SU-DHL-6 (cell line): ENCODE data around the gene TUBB2B.

Experiments
- H2AFZ ChIP-seq: fragments of 200-600 bp; sonication (generic); 2 replicates; pipeline ENCODE4 v1.6.1; 2014; ENCODE audit warnings: low read depth, mild to moderate bottlenecking, moderate library complexity, mixed read lengths, antibody characterized with exemption, low read length; ENCODE audit not compliant: severe bottlenecking
- H3F3A ChIP-seq: fragments of 200-600 bp; shearing (Covaris generic); 2 replicates; pipeline ENCODE4 v1.6.0; 2016; ENCODE audit warnings: antibody characterized with exemption, mild to moderate bottlenecking; ENCODE audit not compliant: insufficient read depth
- H3K27ac ChIP-seq: fragments of 200-600 bp; sonication (generic); 2 replicates; pipeline ENCODE4 v1.5.1; 2016; ENCODE audit warnings: low read depth, mild to moderate bottlenecking, low read length, moderate library complexity, mixed read lengths
- H3K27me3 ChIP-seq: fragments of 200-600 bp; sonication (generic), shearing (Covaris generic); 2 replicates; pipeline ENCODE4 v1.6.0; 2014; ENCODE audit warnings: mild to moderate bottlenecking, low read length
- H3K36me3 ChIP-seq: fragments of 200-600 bp; sonication (generic); 2 replicates; pipeline ENCODE4 v1.6.1; 2014; ENCODE audit warnings: mild to moderate bottlenecking, low read length, mixed read lengths
- H3K4me2 ChIP-seq: fragments of 300-600, 200-600 bp; shearing (Covaris generic), sonication (generic); 2 replicates; pipeline ENCODE4 v1.6.0; 2014; ENCODE audit warnings: low read length, low read depth, mild to moderate bottlenecking; ENCODE audit not compliant: poor library complexity, severe bottlenecking
- H3K4me3 ChIP-seq: fragments of 200-600 bp; sonication (generic); 2 replicates; pipeline ENCODE4 v1.5.1; 2014; ENCODE audit warnings: antibody characterized with exemption, low read length, mild to moderate bottlenecking, mixed read lengths; ENCODE audit not compliant: insufficient read depth, poor library complexity, severe bottlenecking
- H3K79me2 ChIP-seq: fragments of 200-600 bp; sonication (generic); 2 replicates; pipeline ENCODE4 v1.6.1; 2014; ENCODE audit warnings: mild to moderate bottlenecking, low read length, moderate library complexity; ENCODE audit not compliant: insufficient read depth
- H3K9ac ChIP-seq: fragments of 200-600 bp; sonication (generic); 2 replicates; pipeline ENCODE4 v1.7.0; 2014; ENCODE audit warnings: mild to moderate bottlenecking, low read length
- H3K9me2 ChIP-seq: fragments of 200-600 bp; sonication (generic); replicated peaks from 2 replicates; pipeline ENCODE4 v1.6.1; 2014; ENCODE audit warnings: low read length; ENCODE audit not compliant: insufficient read depth
- H3K9me3 ChIP-seq: fragments of 200-600 bp; sonication (generic); 2 replicates; pipeline ENCODE4 v1.6.1; 2014; ENCODE audit warnings: low read length, mixed read lengths; ENCODE audit not compliant: insufficient read depth
- H4K20me1 ChIP-seq: fragments of 200-600 bp; sonication (generic); 2 replicates; pipeline ENCODE4 v1.6.1; 2014; ENCODE audit warnings: low read depth, mild to moderate bottlenecking, antibody characterized with exemption, low read length, moderate library complexity, mixed read lengths
- EZH2phosphoT487 ChIP-seq: fragments of 200-600 bp; sonication (generic), shearing (Covaris generic); conservative IDR thresholded peaks from 2 replicates; pipeline ENCODE4 v1.6.1; 2018; ENCODE audit warnings: mild to moderate bottlenecking, antibody characterized with exemption, low read length, moderate library complexity, mixed read lengths
- TF ChIP-seq, protein P1 (sequence below): fragments of 200-600 bp; sonication (generic); IDR thresholded peaks from one replicate; pipeline ENCODE4 v1.5.1; 2017; ENCODE audit warnings: antibody characterized with exemption, mild to moderate bottlenecking, low read length, moderate library complexity; ENCODE audit not compliant: insufficient read depth, poor library complexity, severe bottlenecking

The TUBB2B gene

DNA sequence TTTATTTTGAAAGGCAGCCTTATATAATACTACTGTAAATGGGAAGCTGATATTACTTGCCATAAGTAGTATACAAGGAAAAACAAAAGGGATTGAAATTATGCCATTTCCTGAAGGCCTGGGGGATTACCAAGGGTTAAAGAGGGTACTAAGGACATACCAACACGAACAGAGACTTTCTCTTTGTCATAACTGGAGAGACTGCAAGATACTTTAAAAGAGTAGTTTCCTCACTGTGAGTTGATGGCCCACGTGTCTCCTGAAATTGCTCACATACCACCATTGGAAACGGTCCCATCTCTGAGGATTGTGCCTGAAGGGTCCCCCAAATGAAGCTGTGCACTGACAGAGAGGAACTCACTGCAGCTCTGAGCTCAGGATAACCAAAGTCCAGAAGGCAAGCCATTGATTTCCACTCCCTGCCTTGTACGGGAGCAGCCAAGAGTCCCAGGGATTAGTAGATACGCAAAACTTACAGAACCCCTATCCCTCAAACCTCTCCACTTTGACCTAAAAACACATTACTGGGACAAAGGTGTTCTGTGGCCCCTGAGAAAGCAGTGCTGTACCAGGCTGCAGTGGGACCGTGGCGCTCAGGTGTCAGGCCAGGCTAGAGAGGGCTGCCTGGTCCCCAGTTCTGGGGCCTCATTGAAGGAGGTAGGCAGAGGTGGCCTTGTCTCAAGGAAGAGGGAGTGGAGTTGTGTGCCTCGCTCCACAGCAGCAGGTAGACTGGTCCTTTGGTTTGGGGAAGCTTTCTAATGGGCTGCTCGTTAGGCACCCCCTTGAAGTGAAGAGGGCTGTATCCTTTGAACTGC lies 46.5 kb upstream of the TUBB2B start:
- H3K36me3 ChIP-seq: no peaks in the 10 kb centered on the region
- H3K27ac ChIP-seq: no peak overlapping the region
- no peak overlapping the region for H2AFZ ChIP-seq
- no peaks in the 10 kb centered on the region for H3K9me2 ChIP-seq
- H4K20me1 ChIP-seq: 0 out of 2 replicates have a peak, but pooled peaks cover 2% of the 10 kb centered on the region
- H3K9me3 ChIP-seq: no peaks in the 10 kb centered on the region
- H3K4me3 ChIP-seq: no peak overlapping the region
- H3K9ac ChIP-seq: no peak overlapping the region
- H3K27me3 ChIP-seq: no peaks in the 10 kb centered on the region
- TF ChIP-seq, protein P1, sequence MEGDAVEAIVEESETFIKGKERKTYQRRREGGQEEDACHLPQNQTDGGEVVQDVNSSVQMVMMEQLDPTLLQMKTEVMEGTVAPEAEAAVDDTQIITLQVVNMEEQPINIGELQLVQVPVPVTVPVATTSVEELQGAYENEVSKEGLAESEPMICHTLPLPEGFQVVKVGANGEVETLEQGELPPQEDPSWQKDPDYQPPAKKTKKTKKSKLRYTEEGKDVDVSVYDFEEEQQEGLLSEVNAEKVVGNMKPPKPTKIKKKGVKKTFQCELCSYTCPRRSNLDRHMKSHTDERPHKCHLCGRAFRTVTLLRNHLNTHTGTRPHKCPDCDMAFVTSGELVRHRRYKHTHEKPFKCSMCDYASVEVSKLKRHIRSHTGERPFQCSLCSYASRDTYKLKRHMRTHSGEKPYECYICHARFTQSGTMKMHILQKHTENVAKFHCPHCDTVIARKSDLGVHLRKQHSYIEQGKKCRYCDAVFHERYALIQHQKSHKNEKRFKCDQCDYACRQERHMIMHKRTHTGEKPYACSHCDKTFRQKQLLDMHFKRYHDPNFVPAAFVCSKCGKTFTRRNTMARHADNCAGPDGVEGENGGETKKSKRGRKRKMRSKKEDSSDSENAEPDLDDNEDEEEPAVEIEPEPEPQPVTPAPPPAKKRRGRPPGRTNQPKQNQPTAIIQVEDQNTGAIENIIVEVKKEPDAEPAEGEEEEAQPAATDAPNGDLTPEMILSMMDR: no peak
- no peak for TF ChIP-seq EZH2phosphoT487
- H3F3A ChIP-seq: 0 out of 2 replicates have a peak, but pooled peaks cover 6% of the 10 kb centered on the region
- no peak overlapping the region for H3K4me2 ChIP-seq
- peaks cover 4% of the 10 kb centered on the region for H3K79me2 ChIP-seq

DNA sequence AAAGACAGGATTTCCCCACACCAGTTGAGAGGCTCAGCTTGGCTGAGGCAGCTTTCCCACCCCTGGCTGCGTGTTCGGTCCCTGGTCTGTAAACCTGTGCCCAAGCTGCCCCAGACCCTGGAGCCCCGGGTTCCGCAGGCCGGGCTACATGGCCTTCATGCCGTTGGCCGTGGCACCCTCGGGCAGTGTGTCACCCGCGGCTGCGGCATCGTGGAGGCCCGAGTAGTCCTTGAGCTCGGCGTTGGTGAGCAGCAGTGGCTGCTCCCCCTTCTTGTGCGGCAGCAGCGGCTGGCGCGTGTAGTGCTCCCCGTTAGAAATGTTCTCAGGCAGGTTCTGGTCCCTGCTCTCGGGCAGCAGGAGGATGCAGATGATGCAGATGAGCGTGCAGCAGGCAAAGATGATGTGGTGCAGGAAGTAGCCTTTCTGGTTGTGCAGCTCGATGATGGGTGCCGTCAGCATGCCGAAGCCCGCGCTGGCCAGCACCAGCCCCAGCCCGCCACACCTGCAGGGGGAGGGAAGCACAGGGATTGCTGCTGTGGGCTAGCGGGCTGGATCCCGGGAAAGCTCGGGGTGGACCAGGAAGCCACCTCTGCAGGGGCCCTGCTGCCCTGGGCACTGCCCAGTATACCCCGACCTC lies 45.6 kb upstream of the TUBB2B start:
- H3F3A ChIP-seq: no peaks in the 10 kb centered on the region
- no peaks in the 10 kb centered on the region for H3K27me3 ChIP-seq
- H3K27ac ChIP-seq: no peak overlapping the region
- 0 out of 2 replicates have a peak, but pooled peaks cover 2% of the 10 kb centered on the region for H4K20me1 ChIP-seq
- no peaks in the 10 kb centered on the region for H3K36me3 ChIP-seq
- H3K9ac ChIP-seq: no peak overlapping the region
- no peak overlapping the region for H3K4me2 ChIP-seq
- no peaks in the 10 kb centered on the region for H3K9me2 ChIP-seq
- H3K9me3 ChIP-seq: no peaks in the 10 kb centered on the region
- no peak for TF ChIP-seq EZH2phosphoT487
- peaks cover 7% of the 10 kb centered on the region for H3K79me2 ChIP-seq
- H2AFZ ChIP-seq: no peak overlapping the region
- no peak overlapping the region for H3K4me3 ChIP-seq

DNA sequence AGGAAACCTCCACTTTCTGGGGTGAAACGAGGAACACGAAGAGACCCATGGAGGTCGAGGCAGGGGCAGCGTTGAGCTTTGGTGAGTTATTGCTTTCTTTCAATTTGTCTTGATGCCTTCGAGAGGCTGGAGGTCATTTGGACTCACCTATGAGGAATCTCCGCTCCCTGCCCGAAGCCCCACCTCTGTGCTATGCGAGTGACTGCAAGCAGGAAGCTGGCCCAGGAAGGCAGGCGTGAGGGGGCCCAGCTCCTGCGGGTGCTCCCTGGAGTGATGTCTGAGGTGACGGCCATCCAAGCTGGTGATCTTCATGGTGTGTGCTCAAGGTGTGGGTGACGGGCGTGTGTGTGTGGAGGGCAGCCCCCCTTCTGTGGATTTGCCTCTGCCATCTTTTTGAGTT lies 44.3 kb upstream of the TUBB2B start:
- Histone ChIP-seq H2AFZ (no peak overlapping the region), H3K36me3 (no peaks in the 10 kb centered on the region), H3K9me3 (no peaks in the 10 kb centered on the region), H3K27ac (no peak overlapping the region), H3K4me3 (no peak overlapping the region), H3K27me3 (no peaks in the 10 kb centered on the region), H3K9ac (no peak overlapping the region), H3K79me2 (peaks cover 14% of the 10 kb centered on the region), H4K20me1 (0 out of 2 replicates have a peak, but pooled peaks cover 2% of the 10 kb centered on the region), H3K4me2 (no peak overlapping the region), H3K9me2 (no peaks in the 10 kb centered on the region), H3F3A (no peaks in the 10 kb centered on the region)
- TF ChIP-seq, protein P1: no peak
- no peak for TF ChIP-seq EZH2phosphoT487

DNA sequence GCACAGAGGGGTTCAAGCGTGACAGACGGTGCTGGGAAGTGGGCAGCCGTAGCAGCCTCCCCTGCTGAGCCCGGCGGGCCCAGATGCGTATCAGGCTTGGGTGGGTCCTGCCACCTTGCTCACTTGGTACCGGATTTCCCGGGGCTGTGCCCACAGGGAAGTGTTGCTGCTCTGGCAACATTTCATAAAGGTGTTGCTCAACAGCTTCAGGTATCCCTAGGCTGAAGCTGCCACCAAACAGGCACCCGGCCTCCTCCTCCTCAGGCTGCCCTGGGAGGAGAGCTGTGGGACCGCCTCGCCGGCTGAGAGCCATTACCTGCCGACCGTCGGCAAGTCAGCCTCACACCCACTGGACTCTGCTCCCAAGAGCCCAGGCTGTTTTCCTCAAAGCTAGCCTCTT lies 42.8 kb upstream of the TUBB2B start:
- Histone ChIP-seq H4K20me1 (0 out of 2 replicates have a peak, but pooled peaks cover 2% of the 10 kb centered on the region), H2AFZ (no peak overlapping the region), H3K9ac (no peak overlapping the region), H3K79me2 (peaks cover 26% of the 10 kb centered on the region), H3F3A (no peaks in the 10 kb centered on the region), H3K4me2 (no peak overlapping the region), H3K9me2 (no peaks in the 10 kb centered on the region), H3K27me3 (no peaks in the 10 kb centered on the region), H3K4me3 (no peak overlapping the region), H3K27ac (no peak overlapping the region), H3K36me3 (no peaks in the 10 kb centered on the region), H3K9me3 (no peaks in the 10 kb centered on the region)
- TF ChIP-seq, protein P1: no peak
